Vagina (tissue), 2 donors: ENCODE results near the gene YAP1. TPM values are rescaled to one million over a fixed set of nuclear protein-coding genes. Genes with fewer than 3 reads are reported as not detected.
A peak's percentile ranks its signal among the peaks of the same experiment; 100 is the strongest.

Source experiments
- DNase-seq, 2 donors: peaks; one replicate each; pipeline ENCODE4 v3.0.0-alpha.2; 2017; ENCODE audit errors: extremely low spot score in 2 of 2
- H3K27ac ChIP-seq: fragments of 200-600 bp; sonication (generic); one replicate; pipeline ENCODE4 v1.5.1; 2019
- H3K27me3 ChIP-seq: fragments of 200-600 bp; sonication (generic); one replicate; pipeline ENCODE4 v1.5.1; 2019
- H3K36me3 ChIP-seq, 2 donors: fragments of 200-600 bp; sonication (generic); one replicate each; pipeline ENCODE4 v1.5.1; 2017 to 2019
- H3K4me1 ChIP-seq: fragments of 200-600 bp; sonication (generic); one replicate; pipeline ENCODE4 v1.5.1; 2019
- H3K4me3 ChIP-seq, 2 donors: fragments of 200-600 bp; sonication (generic); 1 replicate in 1 of 2; 2 replicates in 1 of 2; pipeline ENCODE4 v1.5.1; 2016 to 2019
- H3K9me3 ChIP-seq: fragments of 200-600 bp; sonication (generic); one replicate; pipeline ENCODE4 v1.5.1; 2019
- POLR2A ChIP-seq, 2 donors: fragments of 450-650 bp; IDR thresholded peaks; one replicate each; pipeline ENCODE4 v1.6.1; 2017; ENCODE audit warnings: antibody characterized with exemption in 2 of 2, mild to moderate bottlenecking in 2 of 2, moderate library complexity in 2 of 2
- POLR2AphosphoS5 ChIP-seq, 2 donors: sonication (generic); formaldehyde crosslinking; IDR thresholded peaks; one replicate each; pipeline ENCODE4 v1.9.0; 2017; ENCODE audit warnings: antibody characterized with exemption in 2 of 2, mild to moderate bottlenecking in 2 of 2, low read depth in 1 of 2; ENCODE audit not compliant: insufficient read depth in 1 of 2
- intact Hi-C: fragments of 100-400 bp; cut with DNase I; formaldehyde crosslinking; loops from one replicate; pipeline ENCODE4 v1.15.1; 2023
- total RNA-seq: library from RNA; depleted of rRNA; stranded (reverse); fragments of >200 nt; gene quantifications from one replicate; pipeline ENCODE4 v1.2.3, GENCODE V29; 2016
- TF ChIP-seq, protein P1 (sequence below), 3 experiments: fragments of 450-650 bp in 2 of 3; fragments of 200-600 bp in 1 of 3; sonication (generic) in 1 of 3; IDR thresholded peaks; one replicate each; pipeline ENCODE4 v1.5.1; 2017 to 2019; ENCODE audit warnings: antibody characterized with exemption in 3 of 3, mild to moderate bottlenecking in 2 of 3, moderate library complexity in 2 of 3

The YAP1 gene
- total RNA-seq, 1 donor from 2014 or later = 232 TPM

DNA sequence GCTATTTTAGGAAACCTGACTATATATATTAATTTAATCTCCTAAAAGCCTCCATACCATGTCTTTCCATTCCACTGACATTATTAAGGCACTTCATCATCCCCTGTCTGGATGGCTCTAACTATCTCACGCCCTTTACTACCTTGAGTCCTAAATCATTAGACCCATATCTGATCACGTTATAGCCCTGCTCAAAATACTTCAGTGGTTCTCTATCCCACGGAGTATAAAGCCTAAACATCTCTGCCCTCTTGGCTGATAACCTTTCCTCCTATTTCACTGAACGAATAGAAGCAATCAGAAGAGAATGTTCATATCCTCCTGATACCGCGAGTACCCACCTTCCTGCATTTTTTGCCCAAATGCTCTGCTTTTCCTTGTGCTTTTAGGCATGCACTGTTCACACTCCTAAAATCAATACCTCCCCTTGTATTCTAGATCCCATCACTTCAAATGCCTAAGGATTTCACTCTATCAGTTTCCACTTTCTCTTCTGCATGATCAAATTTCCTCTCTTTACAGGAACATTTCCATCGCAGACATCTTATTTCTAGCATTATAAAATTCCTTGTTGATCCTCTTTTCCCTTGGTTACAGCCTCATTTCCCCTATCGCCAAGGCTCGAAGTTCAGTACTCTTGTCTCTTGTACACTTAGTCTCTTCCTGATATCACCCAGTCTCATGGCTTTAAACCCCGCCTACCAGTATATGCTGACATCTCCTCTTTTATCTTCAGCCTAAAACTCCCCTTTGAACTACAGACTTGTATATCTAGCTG lies 162.0 kb downstream of the YAP1 start:
- intact Hi-C loops = no loop called here
- TF ChIP-seq, protein P1, sequence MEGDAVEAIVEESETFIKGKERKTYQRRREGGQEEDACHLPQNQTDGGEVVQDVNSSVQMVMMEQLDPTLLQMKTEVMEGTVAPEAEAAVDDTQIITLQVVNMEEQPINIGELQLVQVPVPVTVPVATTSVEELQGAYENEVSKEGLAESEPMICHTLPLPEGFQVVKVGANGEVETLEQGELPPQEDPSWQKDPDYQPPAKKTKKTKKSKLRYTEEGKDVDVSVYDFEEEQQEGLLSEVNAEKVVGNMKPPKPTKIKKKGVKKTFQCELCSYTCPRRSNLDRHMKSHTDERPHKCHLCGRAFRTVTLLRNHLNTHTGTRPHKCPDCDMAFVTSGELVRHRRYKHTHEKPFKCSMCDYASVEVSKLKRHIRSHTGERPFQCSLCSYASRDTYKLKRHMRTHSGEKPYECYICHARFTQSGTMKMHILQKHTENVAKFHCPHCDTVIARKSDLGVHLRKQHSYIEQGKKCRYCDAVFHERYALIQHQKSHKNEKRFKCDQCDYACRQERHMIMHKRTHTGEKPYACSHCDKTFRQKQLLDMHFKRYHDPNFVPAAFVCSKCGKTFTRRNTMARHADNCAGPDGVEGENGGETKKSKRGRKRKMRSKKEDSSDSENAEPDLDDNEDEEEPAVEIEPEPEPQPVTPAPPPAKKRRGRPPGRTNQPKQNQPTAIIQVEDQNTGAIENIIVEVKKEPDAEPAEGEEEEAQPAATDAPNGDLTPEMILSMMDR (IDR thresholded peaks at IDR 0.05) = no peak
- TF ChIP-seq POLR2AphosphoS5 (IDR thresholded peaks at IDR 0.05; ENCODE audit: insufficient read depth in 1 of 2, low read depth in 1 of 2) = no peak
- TF ChIP-seq POLR2A (IDR thresholded peaks at IDR 0.05) = no peak
- no peak for DNase-seq
- H3K27ac ChIP-seq = no peak overlapping the region
- peaks cover 36% of the 10 kb centered on the region for H3K4me1 ChIP-seq
- no peaks in the 10 kb centered on the region for H3K27me3 ChIP-seq
- no peaks in the 10 kb centered on the region for H3K36me3 ChIP-seq
- no peak overlapping the region for H3K4me3 ChIP-seq
- H3K9me3 ChIP-seq = no peaks in the 10 kb centered on the region

DNA sequence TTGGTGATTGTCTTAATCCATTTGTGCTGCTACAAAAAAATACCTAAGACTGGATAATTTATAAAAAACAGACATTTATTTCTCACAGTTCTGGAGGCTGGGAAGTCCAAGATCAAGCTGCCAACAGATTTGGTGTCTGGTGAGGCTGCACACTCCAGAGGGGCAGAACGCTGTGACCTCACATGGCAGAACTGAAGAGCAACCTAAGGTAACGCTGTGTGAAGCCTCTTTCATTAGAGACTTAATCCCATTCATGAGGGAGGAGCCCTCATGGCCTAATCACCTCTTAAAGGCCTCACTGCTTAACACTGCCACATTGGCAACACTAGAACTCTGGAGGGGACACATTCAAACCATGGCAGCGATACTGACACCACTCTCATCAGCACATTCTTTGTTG lies 164.4 kb downstream of the YAP1 start:
- intact Hi-C loops = no loop called here
- no peaks in the 10 kb centered on the region for H3K27me3 ChIP-seq
- no peak for TF ChIP-seq POLR2AphosphoS5 (IDR thresholded peaks at IDR 0.05; ENCODE audit: insufficient read depth in 1 of 2, low read depth in 1 of 2)
- H3K36me3 ChIP-seq = no peaks in the 10 kb centered on the region
- H3K4me1 ChIP-seq = peaks cover 26% of the 10 kb centered on the region
- no peak overlapping the region for H3K4me3 ChIP-seq
- H3K27ac ChIP-seq = no peak overlapping the region
- DNase-seq = no peak
- no peaks in the 10 kb centered on the region for H3K9me3 ChIP-seq

DNA sequence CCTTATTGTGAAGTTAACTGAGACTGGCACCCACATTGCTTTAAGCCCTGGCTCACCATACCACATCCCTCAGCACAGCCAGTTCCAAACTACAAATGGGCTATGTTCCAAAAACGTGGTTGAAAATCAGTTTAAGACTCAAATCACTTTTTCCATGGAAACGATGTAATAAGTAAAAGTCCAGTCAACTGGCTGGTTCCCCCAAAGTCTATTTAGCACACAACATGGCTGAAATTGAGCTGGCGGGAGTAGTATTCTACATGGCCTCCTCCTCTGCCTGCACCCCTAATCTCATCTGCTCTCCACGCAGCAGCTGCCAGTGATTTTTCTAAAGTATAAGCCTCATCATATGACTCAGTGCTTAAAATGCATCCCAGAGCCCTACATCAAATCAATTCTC lies 166.1 kb downstream of the YAP1 start:
- Histone ChIP-seq H3K9me3 (no peaks in the 10 kb centered on the region), H3K4me3 (no peak overlapping the region), H3K36me3 (no peaks in the 10 kb centered on the region), H3K4me1 (peaks cover 36% of the 10 kb centered on the region), H3K27ac (no peak overlapping the region), H3K27me3 (no peaks in the 10 kb centered on the region)
- TF ChIP-seq, protein P1 (IDR thresholded peaks at IDR 0.05) = no peak
- TF ChIP-seq POLR2AphosphoS5 (IDR thresholded peaks at IDR 0.05; ENCODE audit: insufficient read depth in 1 of 2, low read depth in 1 of 2) (no peak), POLR2A (IDR thresholded peaks at IDR 0.05) (no peak)
- intact Hi-C loops = no loop called here
- no peak for DNase-seq

DNA sequence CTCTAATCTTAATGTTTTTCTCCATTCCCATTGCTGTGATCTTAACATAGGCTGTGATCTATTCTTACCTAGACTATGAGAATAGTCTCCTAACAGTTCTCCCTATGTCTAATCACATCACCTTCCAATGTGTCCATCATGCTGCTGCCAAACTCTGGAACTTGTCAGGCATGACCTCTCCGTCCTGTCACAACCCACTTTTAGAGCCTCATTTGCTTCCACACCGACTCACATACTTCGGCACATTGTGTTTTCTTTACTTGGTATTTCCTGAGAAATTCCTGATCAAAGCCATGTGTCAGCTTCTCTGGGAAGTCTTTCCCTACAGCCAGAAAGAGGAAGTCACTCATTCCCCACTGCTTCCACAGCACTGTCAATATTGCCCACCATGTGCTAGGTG lies 166.5 kb downstream of the YAP1 start:
- intact Hi-C loops = no loop called here
- no peak overlapping the region for H3K27ac ChIP-seq
- TF ChIP-seq, protein P1 (IDR thresholded peaks at IDR 0.05) = no peak
- TF ChIP-seq POLR2A (IDR thresholded peaks at IDR 0.05) (no peak), POLR2AphosphoS5 (IDR thresholded peaks at IDR 0.05; ENCODE audit: insufficient read depth in 1 of 2, low read depth in 1 of 2) (no peak)
- DNase-seq = peak in 1 of 2 donors; percentile 37
- peaks cover 36% of the 10 kb centered on the region for H3K4me1 ChIP-seq
- no peaks in the 10 kb centered on the region for H3K36me3 ChIP-seq
- no peaks in the 10 kb centered on the region for H3K9me3 ChIP-seq
- no peak overlapping the region for H3K4me3 ChIP-seq
- no peaks in the 10 kb centered on the region for H3K27me3 ChIP-seq

DNA sequence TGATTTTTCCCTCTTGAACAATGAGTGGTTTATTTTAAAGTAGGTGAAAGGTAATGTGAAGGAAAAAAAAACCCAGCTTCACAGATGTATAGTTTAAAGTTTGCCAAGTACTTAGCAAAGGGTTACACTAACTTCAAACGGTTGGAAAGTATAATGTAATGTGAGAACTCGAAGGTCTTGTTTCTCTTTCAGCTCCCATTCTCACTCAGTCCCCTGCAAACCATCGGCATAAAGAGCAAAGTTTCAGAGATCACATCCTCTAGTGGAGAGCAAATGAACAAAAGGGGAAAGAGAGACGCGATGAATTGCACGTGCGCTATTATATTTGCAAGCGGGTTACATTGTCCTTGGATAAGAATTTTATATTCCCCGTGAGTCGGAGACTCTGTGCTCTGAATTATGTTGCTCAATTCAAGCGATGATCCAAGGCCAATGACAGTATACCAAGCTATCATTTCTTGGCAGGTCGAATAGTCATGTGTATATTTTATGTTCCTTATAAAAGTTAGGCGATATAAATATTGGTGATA lies 169.5 kb downstream of the YAP1 start:
- DNase-seq = no peak
- TF ChIP-seq POLR2AphosphoS5 (IDR thresholded peaks at IDR 0.05; ENCODE audit: insufficient read depth in 1 of 2, low read depth in 1 of 2) (peak in 1 of 2 donors; percentile 85), POLR2A (IDR thresholded peaks at IDR 0.05) (no peak)
- TF ChIP-seq, protein P1 (IDR thresholded peaks at IDR 0.05) = peak in 1 of 3 experiments; percentile 40
- Histone ChIP-seq H3K36me3 (no peaks in the 10 kb centered on the region), H3K4me1 (peaks cover 36% of the 10 kb centered on the region), H3K27ac (peak overlapping the region; percentile 59), H3K4me3 (peak overlapping the region; percentile 4 to 14), H3K9me3 (no peaks in the 10 kb centered on the region), H3K27me3 (no peaks in the 10 kb centered on the region)
- intact Hi-C loops = no loop called here
